HCT116 (cell line): ENCODE data around the gene PSMC5. TPM values are rescaled to one million over a fixed set of nuclear protein-coding genes. Genes with fewer than 3 reads are reported as not detected.

ENCODE experiments used
- ATAC-seq: fragments of 200-7000 bp; cut with Tn5 transposase; 2 replicates; pipeline ENCODE4 v1.9.1; 2020; ENCODE audit warnings: mild to moderate bottlenecking, moderate library complexity
- BruUV-seq: library from RNA; stranded (reverse); fragments of 400-500 nt; replicated peaks from 2 replicates; lab custom pipeline; 2021; lab: Mats Ljungman, UMichigan
- CTCF ChIA-PET: fragments of 300-600 bp; sonication (Branson Sonifier 250); formaldehyde crosslinking; loops from one replicate; lab custom pipeline; 2021; ENCODE audit warnings: antibody characterized with exemption; lab: Charles Lee
- POLR2A ChIA-PET: fragments of 300-600, 350-600 bp; sonication (Branson Sonifier 250); formaldehyde crosslinking; loops from one replicate; lab custom pipeline; 2021; ENCODE audit warnings: antibody characterized with exemption; lab: Charles Lee
- RAD21 ChIA-PET, 2 experiments: fragments of 300-600 bp; sonication (Branson Sonifier 250); formaldehyde crosslinking; loops; one replicate each; lab custom pipeline; 2023; ENCODE audit warnings: low total read pairs in 2 of 2; ENCODE audit not compliant: uncharacterized antibody in 2 of 2, unreplicated experiment in 2 of 2, low non-redundant PET in 1 of 2; lab: Charles Lee
- DNase-seq: peaks from one replicate; pipeline ENCODE4 v3.0.0-alpha.2; 2010; ENCODE audit warnings: low read depth, low spot score
- H2AFZ ChIP-seq: fragments of 200-600 bp; shearing (Covaris generic), sonication (generic); 2 replicates; pipeline ENCODE4 v1.6.1; 2017; ENCODE audit warnings: low read depth, mixed run types, mixed read lengths, antibody characterized with exemption, low read length; ENCODE audit not compliant: poor library complexity, severe bottlenecking
- H3K27ac ChIP-seq: 2 replicates; pipeline ENCODE4 v1.5.1; 2012; ENCODE audit warnings: low read depth, low read length
- H3K27me3 ChIP-seq: fragments of 200-600 bp; sonication (generic); 2 replicates; pipeline ENCODE4 v1.6.1; 2016; ENCODE audit warnings: mixed run types, low read length, mixed read lengths; ENCODE audit not compliant: insufficient read depth
- H3K36me3 ChIP-seq, 2 experiments: fragments of 200-500 bp in 1 of 2; fragments of 200-600 bp in 1 of 2; sonication (Bioruptor generic) in 1 of 2; sonication (generic) in 1 of 2; 2 replicates each; pipeline versions ENCODE4 v1.5.1 to v1.6.1; 2014 to 2016; ENCODE audit warnings: low read length in 2 of 2, inconsistent platforms in 1 of 2, mixed read lengths in 1 of 2, mixed run types in 1 of 2; ENCODE audit not compliant: insufficient read depth in 2 of 2, control insufficient read depth in 1 of 2
- H3K4me1 ChIP-seq, 2 experiments: fragments of 200-600 bp in 1 of 2; sonication (generic) in 1 of 2; 2 replicates each; pipeline versions ENCODE4 v1.5.1 to v1.6.1; 2012 to 2017; ENCODE audit warnings: low read length in 2 of 2, inconsistent platforms in 1 of 2, mild to moderate bottlenecking in 1 of 2, mixed read lengths in 1 of 2, mixed run types in 1 of 2, moderate library complexity in 1 of 2; ENCODE audit not compliant: insufficient read depth in 2 of 2, control insufficient read depth in 1 of 2
- H3K4me2 ChIP-seq: fragments of 200-600 bp; sonication (generic); 2 replicates; pipeline ENCODE4 v1.6.1; 2017; ENCODE audit warnings: mixed run types, low read length, mixed read lengths
- H3K4me3 ChIP-seq, 2 experiments: fragments of 200-600 bp in 1 of 2; sonication (generic) in 1 of 2; replicated peaks in 1 of 2; 2 replicates each; pipeline ENCODE4 v1.5.1; 2011 to 2016; ENCODE audit warnings: low read length in 2 of 2, control low read depth in 1 of 2, low read depth in 1 of 2, mild to moderate bottlenecking in 1 of 2, mixed read lengths in 1 of 2, mixed run types in 1 of 2
- H3K79me2 ChIP-seq: fragments of 200-600 bp; sonication (generic); 2 replicates; pipeline ENCODE4 v1.6.1; 2017; ENCODE audit warnings: mild to moderate bottlenecking, mixed run types, low read length, moderate library complexity, mixed read lengths; ENCODE audit not compliant: insufficient read depth
- H3K9ac ChIP-seq: fragments of 200-600 bp; sonication (generic); 2 replicates; pipeline ENCODE4 v1.6.1; 2016; ENCODE audit warnings: low read length, mixed read lengths
- H3K9me2 ChIP-seq: fragments of 200-600 bp; sonication (generic), shearing (Covaris generic); 2 replicates; pipeline ENCODE4 v1.6.1; 2017; ENCODE audit warnings: mixed run types, mild to moderate bottlenecking, moderate library complexity; ENCODE audit not compliant: insufficient read depth
- H3K9me3 ChIP-seq, 2 experiments: fragments of 200-500 bp in 1 of 2; fragments of 200-600 bp in 1 of 2; sonication (Bioruptor generic) in 1 of 2; sonication (generic) in 1 of 2; 2 replicates each; pipeline ENCODE4 v1.6.1; 2014 to 2017; ENCODE audit warnings: low read length in 2 of 2, mixed read lengths in 2 of 2, inconsistent platforms in 1 of 2, low read depth in 1 of 2, mild to moderate bottlenecking in 1 of 2, mixed run types in 1 of 2, moderate library complexity in 1 of 2; ENCODE audit not compliant: control insufficient read depth in 1 of 2, insufficient read depth in 1 of 2
- H4K20me1 ChIP-seq: fragments of 200-600 bp; sonication (generic), shearing (Covaris generic); 2 replicates; pipeline ENCODE4 v1.6.1; 2017; ENCODE audit warnings: mixed run types, mild to moderate bottlenecking, moderate library complexity; ENCODE audit not compliant: insufficient read depth
- CBX3 ChIP-seq: IDR thresholded peaks from 2 replicates; pipeline ENCODE4 v1.6.1; 2012; ENCODE audit warnings: low read depth
- CEBPB ChIP-seq: IDR thresholded peaks from 2 replicates; pipeline ENCODE4 v1.6.1; 2012; ENCODE audit warnings: low read depth
- EGR1 ChIP-seq: IDR thresholded peaks from 2 replicates; pipeline ENCODE4 v1.6.1; 2012; ENCODE audit warnings: low read depth
- FOSL1 ChIP-seq: IDR thresholded peaks from 2 replicates; pipeline ENCODE4 v1.6.1; 2012; ENCODE audit warnings: low read depth
- MAX ChIP-seq: IDR thresholded peaks from 2 replicates; pipeline ENCODE4 v1.6.1; 2012
- POLR2A ChIP-seq: IDR thresholded peaks from 2 replicates; pipeline ENCODE4 v1.7.0; 2011; ENCODE audit warnings: borderline replicate concordance; ENCODE audit not compliant: insufficient read depth, insufficient read length; ENCODE audit errors: extremely low read depth
- POLR2AphosphoS5 ChIP-seq: IDR thresholded peaks from 2 replicates; pipeline ENCODE4 v1.6.1; 2011; ENCODE audit warnings: mild to moderate bottlenecking, low read depth, low read length, moderate library complexity
- REST ChIP-seq: IDR thresholded peaks from 2 replicates; pipeline ENCODE4 v1.6.1; 2012; ENCODE audit warnings: low read depth
- SP1 ChIP-seq: IDR thresholded peaks from 2 replicates; pipeline ENCODE4 v1.6.1; 2012; ENCODE audit warnings: low read depth
- TCF7L2 ChIP-seq: IDR thresholded peaks from 2 replicates; pipeline ENCODE4 v1.7.0; 2011; ENCODE audit warnings: borderline replicate concordance, inconsistent platforms; ENCODE audit not compliant: insufficient read depth, insufficient read length; ENCODE audit errors: extremely low read depth
- YY1 ChIP-seq: IDR thresholded peaks from 2 replicates; pipeline ENCODE4 v1.6.1; 2011; ENCODE audit warnings: low read length, low read depth, moderate library complexity, mild to moderate bottlenecking; ENCODE audit not compliant: insufficient replicate concordance; ENCODE audit errors: extremely low read depth
- intact Hi-C: fragments of 100-400 bp; cut with micrococcal nuclease; formaldehyde crosslinking; loops from 2 replicates; pipeline ENCODE4 v1.10.0; 2022
- total RNA-seq: library from RNA; stranded (reverse); gene quantifications from one replicate; pipeline ENCODE4 v1.2.1, GENCODE V29; 2021; ENCODE audit not compliant: unreplicated experiment

PSMC5 gene
- total RNA-seq, 1 experiment from 2014 or later = 193 TPM

GRCh38 chr17:63786971-63787711 lies 40.1 kb upstream of the PSMC5 start:
- Histone ChIP-seq H4K20me1 (peaks cover 38% of the 10 kb centered on the region; the same call in 1 of the 2 replicates), H3K4me2 (peak overlapping the region; percentile 38), H3K9me2 (no peaks in the 10 kb centered on the region), H3K9ac (0 out of 2 replicates have a peak overlapping the region, but pooled peaks have one; percentile 1), H3K27me3 (no peaks in the 10 kb centered on the region), H3K9me3 (no peaks in the 10 kb centered on the region), H3K79me2 (peaks cover 100% of the 10 kb centered on the region), H3K27ac (peak overlapping the region; percentile 49; the same call in 1 of the 2 replicates), H3K36me3 (peaks cover 44 to 50% of the 10 kb centered on the region in 2 experiments), H3K4me1 (peaks cover 8 to 56% of the 10 kb centered on the region in 2 experiments; a peak in 3 of 4 replicates), H2AFZ (no peak overlapping the region), H3K4me3 (no peak overlapping the region)
- ChIA-PET POLR2A (interaction anchor here (5.8 kb wide), 1 partner anchor 13 kb away, joined by 42 read pairs; the partner anchor contains the start of genes CCDC47 and DDX42), CTCF (no interaction called here), RAD21 (no interaction called here)
- intact Hi-C loops = no loop called here
- BruUV-seq = no TSS peak
- DNase-seq (peak; percentile 62), ATAC-seq (peak; percentile 79)
- no peak for TF ChIP-seq POLR2A
- no peak for TF ChIP-seq YY1
- TF ChIP-seq CBX3 = 0 out of 2 replicates have a peak, but pooled peaks have one; percentile 24
- TF ChIP-seq SP1 = peak; percentile 50
- TF ChIP-seq CEBPB = no peak
- no peak for TF ChIP-seq TCF7L2
- TF ChIP-seq FOSL1 = peak; percentile 60
- no peak for TF ChIP-seq REST
- TF ChIP-seq POLR2AphosphoS5 = no peak
- no peak for TF ChIP-seq MAX
- no peak for TF ChIP-seq EGR1
